Lower leg skin (tissue), 4 donors: ENCODE data around the gene NLRC3. TPM values are rescaled to one million over a fixed set of nuclear protein-coding genes. Genes with fewer than 3 reads are reported as not detected.

Experiments
- DNase-seq, 2 donors: peaks; one replicate each; pipeline ENCODE4 v3.0.0-alpha.2; 2019; ENCODE audit warnings: low spot score in 2 of 2
- H3K4me3 ChIP-seq: fragments of 200-600 bp; sonication (generic); 2 replicates; pipeline ENCODE4 v1.5.1; 2017; ENCODE audit warnings: mild to moderate bottlenecking, low read depth; ENCODE audit not compliant: poor library complexity, severe bottlenecking
- POLR2A ChIP-seq, 2 donors: fragments of 450-650 bp; IDR thresholded peaks; one replicate each; pipeline ENCODE4 v1.6.1; 2016 to 2017; ENCODE audit warnings: antibody characterized with exemption in 2 of 2, mild to moderate bottlenecking in 1 of 2, moderate library complexity in 1 of 2
- WGBS, 2 donors: methylation state at CpG; one replicate each; pipeline ENCODE4 v1.1.5; 2018; 5-methylcytosine and 5-hydroxymethylcytosine counted together
- intact Hi-C: fragments of 100-400 bp; cut with DNase I; formaldehyde crosslinking; loops from one replicate; pipeline ENCODE4 v1.15.0; 2023; ENCODE audit warnings: low total_unique reads
- total RNA-seq, 4 donors: library from RNA; depleted of rRNA; stranded (reverse); fragments of >200 nt; gene quantifications; one replicate each; pipeline ENCODE4 v1.1.0, GENCODE V29; 2016
- TF ChIP-seq, protein P1 (sequence below), 3 donors: fragments of 450-650 bp; IDR thresholded peaks; one replicate each; pipeline ENCODE4 v1.5.1; 2016; ENCODE audit warnings: antibody characterized with exemption in 3 of 3, mild to moderate bottlenecking in 3 of 3, moderate library complexity in 2 of 3

Gene NLRC3
- total RNA-seq, 4 donors from 2014 or later = 0.15 to 0.74 (median 0.28) TPM

DNA sequence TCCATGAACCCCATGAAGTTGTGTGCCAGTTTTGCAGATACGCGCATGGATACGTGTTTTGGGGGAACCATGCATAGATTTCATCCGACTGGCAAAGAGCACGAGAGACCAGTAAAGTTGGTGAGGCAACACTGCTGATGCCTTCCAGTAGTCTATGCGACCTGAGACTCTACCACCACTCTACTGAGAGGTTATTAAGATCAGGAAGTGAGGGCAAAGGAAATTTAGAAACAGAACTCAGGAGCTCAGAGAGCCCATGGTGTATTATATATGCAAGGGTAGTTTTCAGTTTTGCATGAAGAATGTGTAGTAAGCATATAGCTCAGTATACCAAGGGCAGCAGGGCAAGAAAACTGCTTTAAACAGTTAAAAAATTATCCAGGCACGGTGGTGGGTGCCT, 30.0 kb upstream of the NLRC3 start:
- no peak for DNase-seq
- TF ChIP-seq, protein P1, sequence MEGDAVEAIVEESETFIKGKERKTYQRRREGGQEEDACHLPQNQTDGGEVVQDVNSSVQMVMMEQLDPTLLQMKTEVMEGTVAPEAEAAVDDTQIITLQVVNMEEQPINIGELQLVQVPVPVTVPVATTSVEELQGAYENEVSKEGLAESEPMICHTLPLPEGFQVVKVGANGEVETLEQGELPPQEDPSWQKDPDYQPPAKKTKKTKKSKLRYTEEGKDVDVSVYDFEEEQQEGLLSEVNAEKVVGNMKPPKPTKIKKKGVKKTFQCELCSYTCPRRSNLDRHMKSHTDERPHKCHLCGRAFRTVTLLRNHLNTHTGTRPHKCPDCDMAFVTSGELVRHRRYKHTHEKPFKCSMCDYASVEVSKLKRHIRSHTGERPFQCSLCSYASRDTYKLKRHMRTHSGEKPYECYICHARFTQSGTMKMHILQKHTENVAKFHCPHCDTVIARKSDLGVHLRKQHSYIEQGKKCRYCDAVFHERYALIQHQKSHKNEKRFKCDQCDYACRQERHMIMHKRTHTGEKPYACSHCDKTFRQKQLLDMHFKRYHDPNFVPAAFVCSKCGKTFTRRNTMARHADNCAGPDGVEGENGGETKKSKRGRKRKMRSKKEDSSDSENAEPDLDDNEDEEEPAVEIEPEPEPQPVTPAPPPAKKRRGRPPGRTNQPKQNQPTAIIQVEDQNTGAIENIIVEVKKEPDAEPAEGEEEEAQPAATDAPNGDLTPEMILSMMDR (IDR thresholded peaks at IDR 0.05) = no peak
- no peak for TF ChIP-seq POLR2A (IDR thresholded peaks at IDR 0.05)
- intact Hi-C loops = no loop called here
- H3K4me3 ChIP-seq = no peak overlapping the region
- WGBS, 2 donors = 90 to 92% methylated on average over 7 of the region's 7 CpGs

DNA sequence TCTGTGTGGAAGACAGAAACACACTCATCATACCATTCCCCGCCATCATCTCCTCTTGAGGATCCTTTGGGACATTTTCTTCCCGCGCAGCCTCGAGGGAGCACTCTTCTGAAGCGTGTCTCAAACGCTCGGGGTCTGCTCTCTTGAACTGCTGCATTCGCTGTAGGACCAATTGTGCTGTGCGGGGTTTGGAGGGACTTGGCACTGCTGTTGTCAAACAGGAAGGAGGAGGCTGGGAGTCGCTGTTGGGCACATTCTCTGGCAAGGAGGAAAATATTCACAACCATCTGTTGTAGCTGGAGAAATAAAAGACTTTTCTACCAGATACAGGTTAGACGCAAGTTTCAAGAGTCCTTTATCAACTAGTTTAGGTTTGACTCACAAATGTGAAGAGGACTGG, 29.2 kb upstream of the NLRC3 start:
- intact Hi-C loops = no loop called here
- 84 to 90% methylated on average over 11 of the region's 11 CpGs for WGBS, 2 donors
- no peak for TF ChIP-seq POLR2A (IDR thresholded peaks at IDR 0.05)
- TF ChIP-seq, protein P1 (IDR thresholded peaks at IDR 0.05) = no peak
- no peak overlapping the region for H3K4me3 ChIP-seq
- DNase-seq = peak in 1 of 2 donors; percentile 66

DNA sequence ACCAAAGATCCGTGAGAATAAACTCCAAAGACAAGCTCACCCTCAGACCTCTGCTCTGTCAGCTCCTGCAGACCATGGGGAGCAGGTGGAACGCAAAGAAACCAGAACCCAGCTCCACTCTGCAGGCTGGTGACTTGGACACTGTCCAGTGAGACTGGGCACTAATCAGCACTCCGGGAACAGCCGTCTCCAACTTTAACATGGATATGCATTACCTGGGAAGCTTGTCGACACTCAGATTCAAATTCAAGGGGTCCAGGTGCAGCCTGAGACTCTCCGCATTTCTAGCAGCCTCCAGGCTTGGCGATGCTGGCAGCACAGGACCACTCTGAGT, 25.1 kb upstream of the NLRC3 start:
- intact Hi-C loops = no loop called here
- TF ChIP-seq POLR2A (IDR thresholded peaks at IDR 0.05) = no peak
- TF ChIP-seq, protein P1 (IDR thresholded peaks at IDR 0.05) = no peak
- no peak for DNase-seq
- H3K4me3 ChIP-seq = no peak overlapping the region
- WGBS, 2 donors = 93 to 95% methylated on average over 7 of the region's 7 CpGs

DNA sequence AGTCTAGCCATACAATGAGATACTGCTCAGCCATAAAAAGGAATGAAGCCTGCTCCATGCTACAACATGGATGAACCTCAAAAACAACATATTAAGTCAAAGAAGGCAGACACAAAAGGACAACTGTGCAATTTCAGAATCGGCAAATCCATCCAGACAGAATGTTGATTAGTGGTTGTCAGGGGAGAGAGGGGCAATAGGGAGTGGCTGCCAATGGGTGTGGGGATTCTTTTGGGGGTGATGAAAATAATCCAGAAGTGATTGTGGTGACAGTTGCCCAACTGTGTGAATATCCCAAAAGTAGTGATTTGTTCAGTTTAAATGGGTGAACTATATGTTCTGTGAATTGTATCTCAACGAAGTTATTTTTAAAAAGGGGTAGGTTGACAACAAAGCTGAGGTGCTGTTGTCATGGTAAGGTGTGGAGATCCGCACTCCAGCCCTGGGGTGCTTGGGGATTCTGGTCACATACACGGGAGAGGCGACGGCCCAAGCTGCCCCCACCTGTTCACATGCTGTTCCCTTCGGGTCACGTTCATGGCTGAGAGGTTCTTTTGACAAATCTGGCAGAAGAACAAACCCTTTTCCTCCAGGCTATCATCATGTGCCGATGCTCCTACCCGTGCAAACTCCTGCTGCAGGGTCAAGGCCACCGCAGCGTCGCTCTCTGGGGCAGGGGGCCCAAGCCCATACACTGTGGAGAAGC, 24.6 kb upstream of the NLRC3 start:
- no peak for DNase-seq
- 82 to 86% methylated on average over 13 of the region's 13 CpGs for WGBS, 2 donors
- TF ChIP-seq, protein P1 (IDR thresholded peaks at IDR 0.05) = no peak
- no peak for TF ChIP-seq POLR2A (IDR thresholded peaks at IDR 0.05)
- H3K4me3 ChIP-seq = no peak overlapping the region
- intact Hi-C loops = no loop called here

DNA sequence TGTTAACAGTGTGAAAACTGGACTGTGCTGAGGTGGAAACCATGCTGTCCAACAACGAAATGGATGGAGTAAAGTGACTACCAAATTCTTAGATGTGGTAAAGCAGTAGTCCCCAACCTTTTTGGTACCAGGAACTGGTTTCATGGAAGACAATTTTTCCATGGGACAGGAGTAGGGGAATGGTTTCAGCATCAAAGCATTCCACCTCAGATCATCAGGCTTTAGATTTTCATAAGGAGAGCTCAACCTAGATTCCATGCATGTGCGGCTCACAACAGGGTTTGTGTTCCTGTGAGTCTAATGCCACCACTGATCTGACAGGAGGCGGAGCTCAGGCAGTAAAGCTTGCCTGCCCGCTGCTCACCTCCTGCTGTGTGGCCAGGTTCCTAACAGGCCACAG, 22.7 kb upstream of the NLRC3 start:
- intact Hi-C loops = no loop called here
- no peak for TF ChIP-seq POLR2A (IDR thresholded peaks at IDR 0.05)
- TF ChIP-seq, protein P1 (IDR thresholded peaks at IDR 0.05) = no peak
- no peak for DNase-seq
- 88 to 94% methylated on average over 4 of the region's 4 CpGs for WGBS, 2 donors
- no peak overlapping the region for H3K4me3 ChIP-seq

DNA sequence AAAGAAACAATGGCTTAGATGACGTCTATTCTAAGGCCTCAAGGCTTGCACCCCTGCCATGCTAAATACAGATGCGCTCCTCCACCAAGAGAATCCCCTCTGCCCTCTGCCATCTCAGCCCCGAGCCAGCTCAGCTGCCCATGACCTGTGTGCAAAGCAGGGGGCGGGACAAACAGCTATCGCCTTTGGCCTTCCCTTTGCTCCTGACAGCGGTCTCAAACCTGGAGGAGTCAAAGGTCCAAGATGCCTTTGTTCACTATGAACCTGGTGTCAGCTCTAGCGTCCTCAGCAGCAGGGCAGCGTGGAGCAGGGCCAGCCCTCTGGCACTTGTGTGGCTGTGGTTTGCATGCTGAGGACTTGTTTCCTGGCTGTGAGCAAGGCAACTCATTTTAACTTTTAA, 21.9 kb upstream of the NLRC3 start:
- TF ChIP-seq, protein P1 (IDR thresholded peaks at IDR 0.05) = no peak
- TF ChIP-seq POLR2A (IDR thresholded peaks at IDR 0.05) = no peak
- no peak for DNase-seq
- H3K4me3 ChIP-seq = no peak overlapping the region
- intact Hi-C loops = no loop called here
- 94 to 95% methylated on average over 8 of the region's 8 CpGs for WGBS, 2 donors
